ENCODE data around the gene IGSF21. TPM values are rescaled to one million over a fixed set of nuclear protein-coding genes. Genes with fewer than 3 reads are reported as not detected.

The IGSF21 gene
- polyA plus RNA-seq, 2 of the 4 experiments (the other 2 are of a cell fraction), result not detected

DNA sequence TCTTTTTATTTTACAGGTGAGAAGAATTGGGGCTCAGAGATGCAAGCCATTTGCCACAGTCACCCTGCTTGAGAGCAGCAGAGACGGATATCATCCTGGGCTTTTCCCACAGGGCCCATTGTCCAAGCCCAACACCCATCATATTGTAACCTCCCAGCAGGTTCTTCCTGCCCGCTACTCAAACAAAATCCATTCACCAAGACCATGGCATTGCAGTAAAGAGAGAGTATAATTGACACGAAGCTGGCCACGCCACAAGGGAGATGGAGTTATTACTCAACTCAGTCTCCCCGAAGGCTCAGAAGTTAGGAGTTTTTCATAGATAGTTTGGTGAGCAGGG, 312.2 kb downstream of the IGSF21 start:
- no peak overlapping the region for H3K4me3 ChIP-seq
- no peak overlapping the region for H3K4me2 ChIP-seq
- no peaks in the 10 kb centered on the region for H3K4me1 ChIP-seq
- no peak for ATAC-seq
- whole genome bisulfite sequencing (ENCODE audit: missing lambda C conversion rate), result 40% methylated on average over 5 of the region's 5 CpGs
- no peak overlapping the region for H3K27ac ChIP-seq
- DNase-seq (ENCODE audit: low read depth in 1 of 2, low spot score in 1 of 2), result no peak
- CTCF ChIA-PET, result interaction anchor here (0.9 kb wide), 1 partner anchor 162 kb away, joined by 3 read pairs; no protein-coding TSS in a partner anchor
- no peak for FAIRE-seq
- TF ChIP-seq, protein P1, sequence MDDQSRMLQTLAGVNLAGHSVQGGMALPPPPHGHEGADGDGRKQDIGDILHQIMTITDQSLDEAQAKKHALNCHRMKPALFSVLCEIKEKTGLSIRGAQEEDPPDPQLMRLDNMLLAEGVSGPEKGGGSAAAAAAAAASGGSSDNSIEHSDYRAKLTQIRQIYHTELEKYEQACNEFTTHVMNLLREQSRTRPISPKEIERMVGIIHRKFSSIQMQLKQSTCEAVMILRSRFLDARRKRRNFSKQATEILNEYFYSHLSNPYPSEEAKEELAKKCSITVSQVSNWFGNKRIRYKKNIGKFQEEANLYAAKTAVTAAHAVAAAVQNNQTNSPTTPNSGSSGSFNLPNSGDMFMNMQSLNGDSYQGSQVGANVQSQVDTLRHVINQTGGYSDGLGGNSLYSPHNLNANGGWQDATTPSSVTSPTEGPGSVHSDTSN (IDR thresholded peaks at IDR 0.05), result no peak
- TF ChIP-seq, protein P2, sequence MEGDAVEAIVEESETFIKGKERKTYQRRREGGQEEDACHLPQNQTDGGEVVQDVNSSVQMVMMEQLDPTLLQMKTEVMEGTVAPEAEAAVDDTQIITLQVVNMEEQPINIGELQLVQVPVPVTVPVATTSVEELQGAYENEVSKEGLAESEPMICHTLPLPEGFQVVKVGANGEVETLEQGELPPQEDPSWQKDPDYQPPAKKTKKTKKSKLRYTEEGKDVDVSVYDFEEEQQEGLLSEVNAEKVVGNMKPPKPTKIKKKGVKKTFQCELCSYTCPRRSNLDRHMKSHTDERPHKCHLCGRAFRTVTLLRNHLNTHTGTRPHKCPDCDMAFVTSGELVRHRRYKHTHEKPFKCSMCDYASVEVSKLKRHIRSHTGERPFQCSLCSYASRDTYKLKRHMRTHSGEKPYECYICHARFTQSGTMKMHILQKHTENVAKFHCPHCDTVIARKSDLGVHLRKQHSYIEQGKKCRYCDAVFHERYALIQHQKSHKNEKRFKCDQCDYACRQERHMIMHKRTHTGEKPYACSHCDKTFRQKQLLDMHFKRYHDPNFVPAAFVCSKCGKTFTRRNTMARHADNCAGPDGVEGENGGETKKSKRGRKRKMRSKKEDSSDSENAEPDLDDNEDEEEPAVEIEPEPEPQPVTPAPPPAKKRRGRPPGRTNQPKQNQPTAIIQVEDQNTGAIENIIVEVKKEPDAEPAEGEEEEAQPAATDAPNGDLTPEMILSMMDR (IDR thresholded peaks at IDR 0.05), result no peak
- TF ChIP-seq, protein P3, sequence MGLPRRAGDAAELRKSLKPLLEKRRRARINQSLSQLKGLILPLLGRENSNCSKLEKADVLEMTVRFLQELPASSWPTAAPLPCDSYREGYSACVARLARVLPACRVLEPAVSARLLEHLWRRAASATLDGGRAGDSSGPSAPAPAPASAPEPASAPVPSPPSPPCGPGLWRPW (IDR thresholded peaks at IDR 0.05), result no peak
- TF ChIP-seq HDAC2 (IDR thresholded peaks at IDR 0.05) (no peak), CHD2 (IDR thresholded peaks at IDR 0.05; ENCODE audit: low read length, partially characterized antibody) (no peak), KDM5A (IDR thresholded peaks at IDR 0.05) (no peak), TFCP2L1 (CRISPR knock-in tag; IDR thresholded peaks at IDR 0.05) (no peak), PHF8 (IDR thresholded peaks at IDR 0.05; ENCODE audit: borderline replicate concordance, low read depth) (no peak), EP300 (IDR thresholded peaks at IDR 0.05) (no peak), FOXS1 (CRISPR knock-in tag; IDR thresholded peaks at IDR 0.05) (no peak), ZNF302 (CRISPR knock-in tag; IDR thresholded peaks at IDR 0.05) (no peak), TP53 (CRISPR knock-in tag; IDR thresholded peaks at IDR 0.05) (no peak), MAFK (IDR thresholded peaks at IDR 0.05; ENCODE audit: partially characterized antibody) (no peak), BHLHE40 (IDR thresholded peaks at IDR 0.05; ENCODE audit: low read depth, low read length) (no peak), POLR2A (IDR thresholded peaks at IDR 0.05; ENCODE audit: low read length) (no peak)
- TF ChIP-seq, protein P4, sequence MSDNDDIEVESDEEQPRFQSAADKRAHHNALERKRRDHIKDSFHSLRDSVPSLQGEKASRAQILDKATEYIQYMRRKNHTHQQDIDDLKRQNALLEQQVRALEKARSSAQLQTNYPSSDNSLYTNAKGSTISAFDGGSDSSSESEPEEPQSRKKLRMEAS (IDR thresholded peaks at IDR 0.05), result no peak
- TF ChIP-seq, protein P5, sequence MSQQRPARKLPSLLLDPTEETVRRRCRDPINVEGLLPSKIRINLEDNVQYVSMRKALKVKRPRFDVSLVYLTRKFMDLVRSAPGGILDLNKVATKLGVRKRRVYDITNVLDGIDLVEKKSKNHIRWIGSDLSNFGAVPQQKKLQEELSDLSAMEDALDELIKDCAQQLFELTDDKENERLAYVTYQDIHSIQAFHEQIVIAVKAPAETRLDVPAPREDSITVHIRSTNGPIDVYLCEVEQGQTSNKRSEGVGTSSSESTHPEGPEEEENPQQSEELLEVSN (IDR thresholded peaks at IDR 0.05; ENCODE audit: borderline replicate concordance, low read depth), result no peak
- POLR2A ChIA-PET, result no interaction called here
- no peaks in the 10 kb centered on the region for H3K9me3 ChIP-seq

DNA sequence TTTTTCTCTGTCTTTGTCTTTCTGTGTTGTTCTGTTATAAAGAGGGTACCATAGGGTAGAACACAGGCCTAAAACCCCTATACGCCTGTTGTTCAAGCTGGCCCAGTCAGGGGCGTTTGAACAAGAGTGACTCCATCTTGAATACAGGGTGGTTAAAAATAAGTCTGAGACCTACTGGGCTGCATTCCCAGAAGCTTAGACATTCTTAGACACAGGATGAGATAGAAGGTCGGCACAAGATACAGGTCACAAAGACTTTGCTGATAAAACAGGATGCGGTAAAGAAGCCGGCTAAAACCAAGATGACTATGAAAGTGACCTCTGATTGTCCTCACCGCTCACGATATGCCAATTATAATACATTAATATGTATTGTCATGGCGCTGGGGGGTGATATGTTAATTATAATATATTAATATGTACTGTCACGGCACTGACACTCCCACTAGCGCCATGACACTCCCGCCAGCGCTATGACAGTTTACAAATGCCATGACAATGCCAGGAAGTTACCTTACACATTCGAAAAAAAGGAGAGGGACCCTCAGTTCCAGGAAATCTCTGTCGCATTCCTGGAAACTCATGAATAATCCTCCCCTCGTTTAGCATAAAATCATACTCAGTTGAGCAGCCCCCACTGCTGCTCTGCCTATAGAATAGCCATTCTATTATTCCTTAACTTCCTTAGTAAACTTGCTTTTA, 314.6 kb downstream of the IGSF21 start:
- TF ChIP-seq CBX2 (IDR thresholded peaks at IDR 0.05; ENCODE audit: borderline replicate concordance, low read depth) (no peak), FOSL2 (IDR thresholded peaks at IDR 0.05) (no peak), FOSL2 (CRISPR knock-in tag; IDR thresholded peaks at IDR 0.05) (no peak), CHD4 (IDR thresholded peaks at IDR 0.05; ENCODE audit: borderline replicate concordance) (no peak), MYC (IDR thresholded peaks at IDR 0.05; ENCODE audit: borderline replicate concordance, low read length) (no peak), ESRRA (IDR thresholded peaks at IDR 0.05; ENCODE audit: borderline replicate concordance, low read length) (no peak), MAFK (IDR thresholded peaks at IDR 0.05; ENCODE audit: partially characterized antibody) (no peak)
- TF ChIP-seq, protein P6, sequence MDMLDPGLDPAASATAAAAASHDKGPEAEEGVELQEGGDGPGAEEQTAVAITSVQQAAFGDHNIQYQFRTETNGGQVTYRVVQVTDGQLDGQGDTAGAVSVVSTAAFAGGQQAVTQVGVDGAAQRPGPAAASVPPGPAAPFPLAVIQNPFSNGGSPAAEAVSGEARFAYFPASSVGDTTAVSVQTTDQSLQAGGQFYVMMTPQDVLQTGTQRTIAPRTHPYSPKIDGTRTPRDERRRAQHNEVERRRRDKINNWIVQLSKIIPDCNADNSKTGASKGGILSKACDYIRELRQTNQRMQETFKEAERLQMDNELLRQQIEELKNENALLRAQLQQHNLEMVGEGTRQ (IDR thresholded peaks at IDR 0.05), result no peak
- TF ChIP-seq, protein P1 (IDR thresholded peaks at IDR 0.05), result no peak
- TF ChIP-seq, protein P7, sequence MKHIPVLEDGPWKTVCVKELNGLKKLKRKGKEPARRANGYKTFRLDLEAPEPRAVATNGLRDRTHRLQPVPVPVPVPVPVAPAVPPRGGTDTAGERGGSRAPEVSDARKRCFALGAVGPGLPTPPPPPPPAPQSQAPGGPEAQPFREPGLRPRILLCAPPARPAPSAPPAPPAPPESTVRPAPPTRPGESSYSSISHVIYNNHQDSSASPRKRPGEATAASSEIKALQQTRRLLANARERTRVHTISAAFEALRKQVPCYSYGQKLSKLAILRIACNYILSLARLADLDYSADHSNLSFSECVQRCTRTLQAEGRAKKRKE (CRISPR knock-in tag; IDR thresholded peaks at IDR 0.05; ENCODE audit: low read depth), result no peak
- POLR2A ChIA-PET, result no interaction called here
- Histone ChIP-seq H3K9me3 (no peaks in the 10 kb centered on the region), H3K4me1 (no peaks in the 10 kb centered on the region), H3K27ac (no peak overlapping the region), H3K4me2 (no peak overlapping the region), H3K4me3 (no peak overlapping the region)
- no peak for DNase-seq (ENCODE audit: low read depth in 1 of 2, low spot score in 1 of 2)
- ATAC-seq, result no peak
- CTCF ChIA-PET, result no interaction called here
- 37% methylated on average over 15 of the region's 15 CpGs for WGBS (ENCODE audit: missing lambda C conversion rate)
- no peak for FAIRE-seq
